Stimulated activated CD8-positive, alpha-beta memory T cell treated with anti-CD3 and anti-CD28 coated beads, Interleukin-7, amount 100 ng/mL, for 24 hours (primary cell): ENCODE results near the gene AMPH.

Source experiments
- DNase-seq: peaks from one replicate; pipeline ENCODE4 v3.0.0-alpha.2; 2020; ENCODE audit warnings: low read depth

Gene AMPH

DNA sequence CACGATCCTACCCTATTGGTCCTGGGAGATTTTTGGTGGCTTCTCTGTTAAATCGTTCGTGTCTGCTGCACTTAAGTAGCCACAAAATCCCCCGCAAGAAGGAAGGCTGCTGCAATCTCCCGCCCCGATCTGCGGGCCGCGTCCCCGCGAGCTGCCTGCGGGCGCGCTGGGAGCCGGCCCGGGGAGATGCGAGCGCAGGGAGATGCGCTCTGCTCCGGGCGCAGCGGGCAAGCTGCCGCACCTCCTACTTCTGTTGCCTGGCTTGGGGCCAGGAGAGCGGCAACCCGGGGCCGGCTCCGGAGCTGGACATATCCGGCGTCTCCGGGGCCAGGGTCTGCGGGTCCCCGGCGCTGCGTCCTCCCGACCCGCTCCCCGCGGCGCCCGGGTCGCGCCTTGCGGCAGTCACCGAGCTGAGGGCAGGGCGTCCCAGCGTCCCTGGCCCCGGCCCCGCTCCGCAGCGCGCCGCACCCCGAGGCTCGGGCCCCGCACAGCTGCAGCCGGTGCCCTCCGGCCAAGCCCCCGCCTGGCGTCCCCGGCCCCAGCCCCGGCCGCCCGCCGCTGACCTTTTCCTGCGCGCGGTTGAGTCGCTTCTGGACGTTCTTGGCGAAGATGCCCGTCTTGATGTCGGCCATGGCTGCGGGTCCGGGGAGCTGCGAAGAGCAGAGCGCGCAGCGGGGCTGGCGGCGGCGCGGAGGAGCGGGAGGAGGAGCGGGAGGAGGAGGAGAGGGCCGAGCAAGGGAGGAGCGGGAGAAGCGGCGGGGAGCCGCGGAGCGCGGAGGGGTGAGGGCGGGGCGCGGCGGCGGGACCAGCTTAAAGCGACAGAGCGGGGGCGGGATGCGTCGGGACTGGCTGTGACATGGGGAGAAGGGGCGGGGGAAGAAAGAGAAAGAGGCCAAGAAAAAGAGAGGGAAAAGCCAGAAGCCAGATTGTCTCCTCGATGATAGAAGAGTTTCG is at the start of gene AMPH:
Gene AMPH (minus strand): TSS at position 654 of the 954 bp plus-strand sequence. CDS start 22 bp downstream, at position 632.
- no peak for DNase-seq

DNA sequence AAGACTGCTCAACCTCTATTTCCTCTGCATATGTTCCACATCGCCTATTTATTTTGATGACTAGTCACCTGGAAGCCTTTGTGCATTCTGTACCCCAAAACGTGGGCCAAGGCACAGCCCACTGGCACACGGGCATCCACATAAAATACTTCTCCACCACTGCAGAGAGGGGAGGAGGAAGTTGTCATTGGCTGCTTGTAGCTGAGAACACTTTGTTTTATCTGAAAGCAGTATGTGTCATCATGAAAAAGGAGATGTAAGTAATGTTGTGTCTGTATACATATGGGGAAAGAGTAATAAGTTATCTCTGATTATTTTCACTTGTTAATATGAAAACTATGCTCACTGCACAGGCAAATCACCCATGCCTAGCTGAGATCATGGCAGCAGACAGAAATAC is 48.2 kb upstream of the AMPH start:
- no peak for DNase-seq

DNA sequence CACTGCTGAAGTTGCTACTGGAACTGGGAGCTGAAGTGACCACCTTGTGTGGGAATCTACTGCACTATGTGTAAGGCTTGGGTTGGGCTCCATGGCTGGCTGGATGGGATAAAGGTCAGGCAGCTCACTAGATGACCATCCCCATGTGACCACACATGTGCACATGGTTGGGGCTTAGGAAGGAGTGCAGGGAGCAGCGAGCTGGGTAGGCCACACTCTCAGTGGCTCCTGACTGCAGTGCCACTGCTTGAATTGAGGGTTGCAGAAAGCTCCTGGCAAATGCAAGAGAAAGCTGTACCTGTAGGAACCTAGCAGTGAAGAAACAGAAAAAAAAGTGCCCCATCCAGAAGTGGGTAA is 47.5 kb upstream of the AMPH start:
- no peak for DNase-seq

DNA sequence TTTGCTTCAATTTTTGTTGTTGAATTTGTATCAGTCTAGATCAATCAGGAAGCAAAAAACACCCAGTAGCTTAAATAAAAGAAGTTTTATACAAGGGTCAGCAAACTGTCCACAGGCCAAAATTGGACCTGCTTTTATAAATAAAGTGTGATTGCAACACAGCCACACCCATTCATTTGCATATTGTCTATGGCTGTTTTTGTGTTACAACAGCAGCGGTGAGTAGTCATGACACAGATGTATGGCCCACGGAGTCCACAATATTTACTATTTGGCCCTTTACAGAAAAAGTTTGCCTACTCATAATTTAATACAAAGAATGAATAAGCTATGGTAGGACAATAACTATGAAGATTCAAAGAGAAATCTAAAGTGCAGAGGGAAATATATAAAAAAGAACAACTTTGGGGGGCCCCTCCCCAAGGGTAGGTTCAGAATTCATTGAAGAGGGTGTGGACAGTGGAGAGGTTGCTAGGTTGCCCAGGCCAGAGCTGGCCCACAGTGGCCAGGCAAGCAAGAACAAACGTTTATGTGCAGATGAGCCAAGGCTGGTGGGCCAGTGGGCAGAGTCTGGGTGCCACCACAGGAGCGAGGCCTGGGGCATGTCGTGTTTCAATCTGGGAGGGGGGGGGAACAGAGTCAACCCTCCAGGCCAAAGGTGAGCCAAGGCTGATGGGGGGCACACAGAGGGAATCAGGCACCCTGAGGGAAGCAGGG is 47.0 kb upstream of the AMPH start:
- no peak for DNase-seq

DNA sequence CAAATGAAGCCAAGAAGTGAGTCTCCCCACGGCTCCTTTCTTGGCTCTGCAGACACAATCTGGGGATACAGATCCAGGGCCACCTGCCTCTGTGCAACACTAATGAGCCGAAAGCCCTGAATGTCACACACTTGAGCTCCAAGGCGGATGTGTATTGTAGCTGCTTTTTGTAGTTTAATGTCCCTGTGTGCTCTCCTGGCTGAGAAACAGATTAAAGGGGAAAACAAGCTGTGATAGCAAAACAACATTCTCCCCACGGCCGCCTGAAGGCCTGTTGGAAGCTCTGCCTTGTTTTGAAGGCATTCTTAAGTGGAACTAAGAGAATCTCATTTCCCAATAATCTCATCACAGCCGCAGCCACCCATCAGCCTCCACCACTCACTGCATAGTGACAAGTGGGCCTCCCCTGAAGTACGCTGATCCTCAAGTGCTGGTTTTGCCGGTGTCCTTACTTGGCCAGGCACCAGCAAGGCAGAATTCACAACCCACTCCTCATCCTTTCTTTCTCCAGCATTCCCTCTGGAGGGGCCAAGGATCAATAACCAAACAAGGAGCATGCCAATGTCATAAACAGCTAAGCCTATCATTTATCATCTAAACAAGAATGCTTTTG is 44.4 kb upstream of the AMPH start:
- DNase-seq = no peak

DNA sequence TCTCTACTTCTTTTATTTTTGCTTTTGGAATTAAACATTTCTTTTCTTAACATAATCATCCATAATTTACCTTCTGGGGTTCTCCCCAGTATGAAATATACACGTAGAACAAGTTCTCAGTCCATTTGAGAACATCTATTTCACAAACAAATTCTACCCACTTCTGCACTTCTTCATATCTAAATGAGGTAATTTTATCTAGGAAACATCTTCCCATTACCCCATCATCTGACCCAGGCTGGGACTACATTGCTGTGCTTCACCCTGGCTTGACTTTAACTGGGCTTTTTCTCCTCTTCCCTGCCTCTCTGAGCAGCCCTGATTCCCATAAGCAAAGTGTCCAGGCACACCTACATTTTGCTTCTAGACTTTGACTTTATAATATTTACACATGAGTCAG is 43.3 kb upstream of the AMPH start:
- no peak for DNase-seq

DNA sequence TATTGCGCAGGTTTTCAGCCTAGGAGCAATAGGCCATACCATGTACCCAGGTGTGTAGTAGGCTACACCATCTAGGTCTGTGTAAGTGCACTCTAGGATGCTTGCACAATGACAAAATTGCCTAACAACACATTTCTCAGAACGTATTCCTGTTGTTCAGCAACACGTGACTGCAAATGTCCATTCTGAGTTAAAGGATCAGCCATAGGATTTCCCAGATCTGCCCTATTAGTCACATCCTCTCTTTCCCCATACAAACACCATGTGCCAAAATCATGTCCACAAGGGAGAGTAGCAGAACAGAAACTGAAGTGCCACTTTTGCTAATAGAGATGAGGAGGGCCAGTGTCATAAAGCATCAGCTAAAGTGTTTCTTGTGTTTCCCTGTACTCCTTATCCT is 42.6 kb upstream of the AMPH start:
- no peak for DNase-seq

DNA sequence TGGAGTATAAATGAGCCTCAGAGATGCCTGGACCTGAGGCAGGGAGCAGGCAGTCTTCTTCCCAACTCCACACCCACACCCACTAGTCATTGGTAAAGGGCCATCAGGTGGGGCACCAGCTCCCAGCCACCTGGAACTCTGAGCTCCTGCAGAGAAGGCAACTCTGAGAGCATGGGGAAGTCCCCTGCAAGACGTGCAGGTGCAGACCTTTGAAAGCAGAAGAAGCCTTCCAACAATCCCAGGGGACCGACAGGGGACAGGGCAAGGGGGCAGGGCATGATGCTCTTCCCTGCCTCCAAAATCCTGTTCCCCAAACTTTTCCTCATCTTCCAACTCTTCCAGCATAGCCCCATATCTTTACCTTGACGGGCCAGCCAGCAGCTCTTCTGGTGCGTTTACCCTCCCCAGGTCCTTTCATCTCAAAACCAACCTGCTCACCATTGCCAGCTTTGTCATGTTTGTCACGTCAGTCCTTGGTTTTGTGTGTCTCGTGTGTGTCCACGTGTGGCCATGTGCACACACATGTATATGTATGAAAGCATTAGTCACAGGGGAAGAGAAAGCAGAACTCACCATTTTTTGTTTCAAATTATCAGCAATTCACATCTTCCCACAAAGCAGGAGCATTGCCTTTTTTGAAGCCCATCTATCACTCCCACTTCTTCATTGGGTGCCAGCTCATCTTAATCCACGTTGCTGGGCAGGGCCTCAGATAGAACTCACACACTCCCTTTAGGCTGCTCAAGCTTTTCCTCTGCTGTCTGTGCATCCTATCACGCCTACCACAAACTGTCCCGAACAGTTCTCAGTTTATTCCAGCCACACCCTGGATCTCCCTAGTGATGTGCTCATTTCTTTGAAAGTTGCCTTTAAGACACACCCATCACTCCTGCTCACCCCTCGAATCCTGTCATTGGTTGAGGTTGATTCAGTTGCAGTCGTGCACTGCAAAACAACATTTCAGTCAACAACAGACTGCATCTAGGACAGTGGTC is 41.0 kb upstream of the AMPH start:
- DNase-seq = no peak

DNA sequence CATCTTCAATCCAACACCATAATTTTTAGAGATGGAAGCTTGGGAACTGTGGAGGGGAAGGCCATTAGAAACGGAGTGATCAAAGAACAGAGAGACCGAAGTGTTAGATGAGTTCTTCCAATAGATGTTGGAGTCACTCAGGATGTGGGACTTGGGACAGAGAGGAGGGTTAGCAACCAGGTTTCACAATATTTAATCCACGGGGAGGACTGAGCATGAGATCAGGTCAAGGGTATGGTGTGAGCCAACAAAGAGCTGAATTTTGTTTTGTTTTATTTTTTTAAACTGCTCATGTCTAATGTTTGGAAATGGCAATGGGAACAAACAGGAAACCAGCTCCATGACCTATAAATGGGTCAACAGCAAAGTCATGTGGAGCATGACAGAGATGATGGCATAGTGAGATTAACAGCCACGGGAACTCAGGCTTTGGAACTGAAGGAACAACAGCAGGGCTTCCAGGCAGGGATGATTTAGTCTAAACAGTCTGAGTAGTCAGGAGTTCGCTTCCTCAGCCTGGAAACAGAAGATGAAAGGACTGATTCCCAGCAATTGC is 38.9 kb upstream of the AMPH start:
- no peak for DNase-seq

DNA sequence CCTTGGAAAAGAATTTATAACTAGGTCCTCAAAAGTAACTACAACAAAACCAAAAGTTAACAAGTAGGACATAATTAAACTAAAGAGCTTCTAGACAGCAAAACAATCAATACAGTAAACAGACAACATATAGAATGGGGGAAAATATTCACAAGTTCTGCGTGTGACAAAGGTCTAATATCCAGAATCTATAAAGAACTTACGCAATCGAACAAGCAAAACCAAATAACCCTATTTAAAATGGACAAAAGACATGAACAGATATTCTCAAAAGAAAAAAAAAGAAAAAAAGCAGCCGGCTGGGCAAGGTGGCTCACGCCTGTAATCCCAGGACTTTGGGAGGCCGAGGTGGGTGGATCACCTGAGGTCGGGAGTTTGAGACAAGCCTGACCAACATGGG is 33.8 kb upstream of the AMPH start:
- no peak for DNase-seq

DNA sequence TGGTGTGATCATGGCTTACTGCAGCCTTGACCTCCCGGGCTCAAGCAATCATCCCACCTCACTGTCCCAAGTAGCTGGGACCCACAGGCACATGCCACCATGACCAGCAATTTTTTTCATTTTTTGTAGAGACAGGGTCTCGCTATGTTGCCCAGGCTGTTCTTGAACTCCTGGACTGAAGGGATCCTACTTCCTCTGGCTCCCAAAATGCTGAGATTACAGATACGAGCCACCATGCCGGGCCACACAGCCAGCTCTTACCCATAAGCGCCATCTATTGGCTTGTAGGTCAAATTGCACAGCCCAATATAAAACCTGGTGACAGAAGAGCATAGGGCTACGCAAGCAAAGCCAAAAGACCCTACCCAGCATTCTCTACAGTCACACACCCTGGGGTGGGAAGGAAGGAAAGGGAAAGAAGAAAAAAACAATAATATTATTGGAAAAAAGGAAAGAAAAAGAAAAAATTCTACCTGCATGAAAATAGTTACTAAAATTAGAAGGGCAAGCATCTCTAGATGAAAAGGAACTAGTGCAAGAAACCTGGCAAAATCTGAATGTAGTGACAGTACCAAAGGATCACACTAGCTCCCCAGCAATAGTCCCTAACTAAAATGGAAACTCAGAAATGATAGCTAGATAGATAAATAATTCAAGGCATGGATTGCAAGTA is 29.4 kb upstream of the AMPH start:
- no peak for DNase-seq

DNA sequence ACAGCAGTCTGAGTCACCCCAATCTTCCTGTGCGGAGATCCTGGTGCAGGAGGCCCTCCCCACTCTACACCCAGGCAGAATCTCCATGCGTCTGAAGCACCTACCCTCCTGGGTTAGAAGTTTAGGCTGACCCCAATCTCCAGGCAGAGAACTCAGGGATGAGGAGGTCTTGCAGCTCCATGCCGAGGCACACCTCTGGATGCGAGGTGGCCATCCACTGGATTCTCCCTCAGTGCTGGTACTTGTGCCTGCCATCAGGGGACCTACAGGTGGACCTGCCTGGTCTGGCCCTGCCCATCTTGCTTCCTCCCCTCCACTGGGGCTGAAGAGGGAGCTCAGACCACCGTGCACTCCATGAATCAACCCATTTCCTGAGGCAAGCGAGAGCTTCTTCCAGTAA is 28.8 kb upstream of the AMPH start:
- no peak for DNase-seq

DNA sequence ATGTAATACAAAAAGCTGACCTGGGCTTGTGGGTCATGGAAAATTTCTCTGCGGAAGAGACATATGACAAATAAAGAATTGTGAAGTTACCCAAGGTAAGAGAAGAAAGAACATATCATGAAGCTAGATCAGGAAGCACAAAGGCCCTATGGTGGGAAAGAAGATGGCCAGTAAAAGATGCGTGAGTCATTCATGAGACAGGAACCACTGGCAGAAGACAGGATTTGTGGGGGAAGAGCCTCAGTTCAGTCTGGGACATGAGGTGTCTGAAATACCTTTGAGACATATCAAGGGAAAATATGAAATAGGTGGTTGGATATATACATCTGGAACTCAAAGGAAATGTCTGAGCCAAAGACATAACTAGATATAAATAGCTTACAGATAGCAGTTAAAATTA is 27.7 kb upstream of the AMPH start:
- no peak for DNase-seq

DNA sequence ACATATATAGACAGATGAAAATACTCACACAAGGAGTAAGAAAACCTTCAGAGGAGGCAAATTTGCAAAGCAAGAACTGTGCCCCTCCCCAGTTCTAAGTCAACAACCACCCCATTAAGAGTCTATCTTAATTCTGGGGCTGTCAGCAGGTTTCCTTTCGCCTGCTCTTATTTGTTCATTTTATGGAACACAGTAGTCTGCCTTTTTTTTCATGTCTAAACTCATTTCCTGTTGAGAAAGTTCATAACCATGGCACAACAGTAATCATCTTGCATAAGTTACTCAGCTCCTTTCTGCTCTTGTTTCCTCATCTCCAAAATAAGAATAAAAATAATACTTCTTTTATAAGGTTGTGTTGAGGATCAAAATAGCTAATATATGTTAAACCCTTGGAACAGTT is 25.8 kb upstream of the AMPH start:
- DNase-seq = no peak

DNA sequence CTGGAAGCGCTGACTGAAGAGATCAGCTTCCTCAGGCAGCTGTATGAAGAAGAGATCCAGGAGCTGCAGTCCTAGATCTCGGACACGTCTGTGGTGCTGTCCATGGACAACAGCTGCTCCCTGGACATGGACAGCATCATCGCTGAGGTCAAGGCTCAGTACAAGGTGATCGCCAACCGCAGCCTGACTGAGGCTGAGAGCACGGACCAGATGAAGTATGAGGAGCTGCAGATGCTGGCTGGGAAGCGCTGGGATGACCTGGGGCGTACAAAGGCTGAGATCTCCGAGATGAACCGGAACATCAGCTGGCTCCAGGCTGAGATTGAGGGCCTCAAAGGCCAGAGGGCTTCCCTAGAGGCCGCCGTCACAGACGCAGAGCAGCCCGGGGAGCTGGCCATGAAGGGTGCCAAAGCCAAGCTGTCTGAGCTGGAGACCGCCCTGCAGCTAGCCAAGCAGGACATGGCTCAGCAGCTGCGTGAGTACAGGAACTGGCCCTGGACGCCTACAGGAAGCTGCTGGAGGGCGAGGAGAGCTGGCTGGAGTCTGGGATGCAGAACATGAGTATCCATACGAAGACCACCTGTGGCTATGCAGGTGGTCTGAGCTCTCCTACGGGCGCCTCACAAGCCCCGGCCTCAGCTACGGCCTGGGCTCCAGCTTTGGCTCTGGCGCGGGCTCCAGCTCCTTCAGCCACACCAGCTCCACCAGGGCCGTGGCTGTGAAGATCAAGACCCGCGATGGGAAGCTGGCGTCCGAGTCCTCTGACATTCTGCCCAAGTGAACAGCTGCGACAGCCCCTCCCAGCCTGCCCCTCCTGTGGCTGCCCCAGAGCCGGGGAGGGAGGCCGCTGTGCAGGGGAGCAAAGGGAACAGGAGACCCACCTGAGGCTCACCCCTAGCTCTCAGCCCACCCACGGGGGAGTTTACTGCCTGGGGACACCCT is 24.9 kb upstream of the AMPH start:
- DNase-seq = no peak

DNA sequence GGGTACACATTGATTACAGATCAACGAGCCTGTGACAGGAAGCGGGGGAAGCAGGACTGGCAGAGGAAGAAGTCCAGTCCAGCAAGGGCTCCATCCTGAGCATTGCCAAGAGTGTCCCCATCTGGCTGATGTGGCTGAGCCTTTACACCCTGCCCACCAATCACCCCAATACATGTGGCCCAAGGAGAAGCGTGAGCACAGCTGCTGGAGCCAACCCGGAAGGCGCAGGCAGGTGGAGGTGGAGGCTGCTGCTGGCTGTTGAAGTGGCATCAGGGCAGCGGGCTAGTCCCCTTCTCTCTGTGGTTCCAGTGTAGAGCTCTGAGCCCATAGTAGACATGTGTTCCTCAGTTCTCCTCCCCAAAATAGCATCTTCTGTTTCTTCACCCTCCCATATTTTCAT is 6.8 kb upstream of the AMPH start:
- DNase-seq = no peak

DNA sequence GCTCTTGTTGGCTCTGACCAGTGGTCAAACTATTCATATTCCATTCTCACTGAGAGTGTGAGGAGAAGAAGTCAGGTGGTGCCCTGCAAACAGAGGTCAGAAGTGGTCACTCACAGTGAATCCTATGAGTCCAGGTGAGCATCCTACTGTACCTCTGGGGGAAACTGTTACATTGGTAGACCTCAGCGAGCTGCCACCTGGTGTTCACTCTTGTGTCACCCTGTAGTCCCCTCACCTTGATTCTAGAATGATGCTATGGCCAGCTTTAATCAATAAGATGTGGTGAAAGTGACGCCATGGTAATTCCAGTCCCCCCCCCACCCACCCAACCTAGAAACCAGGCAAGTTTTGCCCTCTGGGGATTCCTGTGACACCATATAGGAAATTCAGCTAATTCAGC is 1.2 kb upstream of the AMPH start:
- no peak for DNase-seq

DNA sequence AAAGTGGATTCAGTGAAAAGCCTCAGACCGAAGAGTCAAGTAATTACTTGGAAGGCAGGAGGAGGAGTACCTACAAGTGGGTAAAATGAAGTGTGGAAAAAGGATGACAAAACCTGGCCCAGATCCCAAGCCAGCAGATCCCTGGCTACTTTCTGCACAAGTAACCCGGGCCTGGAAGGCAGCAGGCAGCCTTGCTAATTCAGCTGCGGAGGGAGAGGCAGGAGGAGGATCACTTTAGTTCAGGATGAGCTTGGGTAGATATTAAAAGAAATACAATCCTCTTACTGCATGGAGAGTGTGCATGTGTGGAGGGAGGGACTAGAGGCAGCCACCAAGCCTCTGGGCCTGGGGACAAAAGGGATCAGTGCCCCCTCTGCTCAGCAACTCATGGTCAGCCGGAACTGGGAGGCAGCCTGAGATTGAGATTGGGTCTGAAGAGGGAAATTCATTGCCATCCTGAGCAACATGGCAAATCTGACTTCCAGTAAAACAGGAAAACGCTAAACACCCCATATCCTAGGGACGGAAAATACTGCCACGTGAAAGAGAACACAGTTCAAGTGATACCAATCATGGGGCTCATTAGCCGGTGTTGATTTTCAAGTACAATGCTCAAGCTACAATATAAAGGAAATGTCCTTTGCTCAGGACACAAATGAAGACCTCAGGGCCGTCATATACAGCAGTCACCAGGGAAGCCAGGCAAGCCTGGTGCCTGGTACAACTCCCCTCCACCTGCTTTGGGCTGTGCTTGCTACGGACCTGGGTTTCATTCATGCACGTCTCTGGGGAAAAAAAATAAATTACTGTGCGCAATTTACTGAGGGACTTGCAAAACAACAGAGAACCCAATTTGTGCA is 1.3 kb downstream of the AMPH start:
- DNase-seq = no peak
